BLaER1 (cell line): Measurements from ENCODE around the gene CD68.
A peak's percentile ranks its signal among the peaks of the same experiment; 100 is the strongest.

ENCODE experiments used
- H3K27ac ChIP-seq: shearing (Covaris generic); formaldehyde crosslinking; 2 replicates; pipeline ENCODE4 v1.8.1; 2022
- H3K27me3 ChIP-seq: shearing (Covaris generic); formaldehyde crosslinking; 2 replicates; pipeline ENCODE4 v1.8.1; 2022
- H3K36me3 ChIP-seq: shearing (Covaris generic); formaldehyde crosslinking; 2 replicates; pipeline ENCODE4 v1.8.1; 2022
- H3K4me1 ChIP-seq: shearing (Covaris generic); formaldehyde crosslinking; 2 replicates; pipeline ENCODE4 v1.8.1; 2022
- H3K4me2 ChIP-seq: shearing (Covaris generic); formaldehyde crosslinking; 2 replicates; pipeline ENCODE4 v1.8.1; 2022
- H3K4me3 ChIP-seq: shearing (Covaris generic); formaldehyde crosslinking; 2 replicates; pipeline ENCODE4 v1.8.1; 2022
- H3K9ac ChIP-seq: shearing (Covaris generic); formaldehyde crosslinking; 2 replicates; pipeline ENCODE4 v1.8.1; 2022
- H3K9me3 ChIP-seq: shearing (Covaris generic); formaldehyde crosslinking; 2 replicates; pipeline ENCODE4 v1.8.1; 2022
- H4K20me1 ChIP-seq: shearing (Covaris generic); formaldehyde crosslinking; 2 replicates; pipeline ENCODE4 v1.8.1; 2022
- Cebpa-rat ChIP-seq: shearing (Covaris generic); IDR thresholded peaks from 2 replicates; pipeline ENCODE4 v1.8.1; 2022

The CD68 gene

GRCh38 chr17:7579001-7579833 is at the start of gene CD68:
TSS of gene CD68 (plus strand) at chr17:7579638. CDS start at chr17:7579678, 40 bp downstream.
- Histone ChIP-seq H3K27me3 (no peaks in the 10 kb centered on the region), H3K9ac (peak within 1 kb of the TSS; percentile 95), H3K36me3 (peaks cover 63% of the 10 kb centered on the region), H3K4me1 (peaks cover 93% of the 10 kb centered on the region), H3K27ac (peak within 1 kb of the TSS; percentile 96), H3K4me3 (no peak within 1 kb of the TSS), H3K9me3 (no peaks in the 10 kb centered on the region), H3K4me2 (peak within 1 kb of the TSS; percentile 98), H4K20me1 (peaks cover 63% of the 10 kb centered on the region)
- peak; percentile 76 for TF ChIP-seq Cebpa-rat

GRCh38 chr17:7530023-7530900 is 49.2 kb upstream of the CD68 start:
- Histone ChIP-seq H3K9me3 (peaks cover 25% of the 10 kb centered on the region), H3K4me3 (no peak overlapping the region), H3K36me3 (no peaks in the 10 kb centered on the region), H3K27ac (no peak overlapping the region), H3K27me3 (no peaks in the 10 kb centered on the region), H3K4me1 (no peaks in the 10 kb centered on the region), H3K9ac (no peak overlapping the region), H4K20me1 (no peaks in the 10 kb centered on the region), H3K4me2 (no peak overlapping the region)
- TF ChIP-seq Cebpa-rat = no peak

- Histone ChIP-seq H3K9me3 (peaks cover 24% of the 10 kb centered on the region), H3K4me1 (peaks cover 4% of the 10 kb centered on the region; the same call in 1 of the 2 replicates), H3K27me3 (no peaks in the 10 kb centered on the region), H4K20me1 (no peaks in the 10 kb centered on the region), H3K4me3 (no peak overlapping the region), H3K4me2 (no peak overlapping the region), H3K27ac (no peak overlapping the region), H3K36me3 (0 out of 2 replicates have a peak, but pooled peaks cover 6% of the 10 kb centered on the region), H3K9ac (no peak overlapping the region)
- no peak for TF ChIP-seq Cebpa-rat
These were observed 41.4 kb upstream of the CD68 start for GRCh38 chr17:7538050-7538449.

- 0 out of 2 replicates have a peak, but pooled peaks cover 6% of the 10 kb centered on the region for H3K36me3 ChIP-seq
- no peaks in the 10 kb centered on the region for H3K27me3 ChIP-seq
- no peak overlapping the region for H3K27ac ChIP-seq
- H3K9ac ChIP-seq = no peak overlapping the region
- H3K4me3 ChIP-seq = no peak overlapping the region
- peaks cover 24% of the 10 kb centered on the region for H3K9me3 ChIP-seq
- peaks cover 9% of the 10 kb centered on the region; the same call in 1 of the 2 replicates for H3K4me1 ChIP-seq
- no peaks in the 10 kb centered on the region for H4K20me1 ChIP-seq
- TF ChIP-seq Cebpa-rat = no peak
- no peak overlapping the region for H3K4me2 ChIP-seq
These were observed 40.4 kb upstream of the CD68 start for GRCh38 chr17:7538891-7539545.

GRCh38 chr17:7541074-7541621 is 38.3 kb upstream of the CD68 start:
- H3K4me2 ChIP-seq = no peak overlapping the region
- peaks cover 24% of the 10 kb centered on the region for H3K9me3 ChIP-seq
- no peak for TF ChIP-seq Cebpa-rat
- H3K36me3 ChIP-seq = 0 out of 2 replicates have a peak, but pooled peaks cover 6% of the 10 kb centered on the region
- no peaks in the 10 kb centered on the region for H4K20me1 ChIP-seq
- H3K9ac ChIP-seq = no peak overlapping the region
- peaks cover 16% of the 10 kb centered on the region; the same call in 1 of the 2 replicates for H3K4me1 ChIP-seq
- H3K27ac ChIP-seq = no peak overlapping the region
- no peaks in the 10 kb centered on the region for H3K27me3 ChIP-seq
- H3K4me3 ChIP-seq = no peak overlapping the region

GRCh38 chr17:7544911-7545310 is 34.5 kb upstream of the CD68 start:
- Histone ChIP-seq H3K36me3 (no peaks in the 10 kb centered on the region), H4K20me1 (no peaks in the 10 kb centered on the region), H3K4me2 (no peak overlapping the region), H3K27ac (no peak overlapping the region), H3K9me3 (no peaks in the 10 kb centered on the region), H3K4me1 (peaks cover 44% of the 10 kb centered on the region), H3K9ac (no peak overlapping the region), H3K27me3 (no peaks in the 10 kb centered on the region), H3K4me3 (no peak overlapping the region)
- TF ChIP-seq Cebpa-rat = no peak

GRCh38 chr17:7548585-7549400 is 30.6 kb upstream of the CD68 start, which contains the start of gene TNFSF12:
TSS of gene TNFSF12 (plus strand) at chr17:7549058. CDS start at chr17:7549154, 96 bp downstream.
- no peaks in the 10 kb centered on the region for H3K27me3 ChIP-seq
- H3K27ac ChIP-seq = peak within 1 kb of the TSS; percentile 56; the same call in 1 of the 2 replicates
- H3K4me1 ChIP-seq = peaks cover 74% of the 10 kb centered on the region
- H3K9me3 ChIP-seq = no peaks in the 10 kb centered on the region
- H3K4me2 ChIP-seq = peak within 1 kb of the TSS; percentile 96
- peak within 1 kb of the TSS; percentile 67 for H3K4me3 ChIP-seq
- no peak for TF ChIP-seq Cebpa-rat
- H3K9ac ChIP-seq = peak within 1 kb of the TSS; percentile 70
- H4K20me1 ChIP-seq = no peaks in the 10 kb centered on the region
- no peaks in the 10 kb centered on the region for H3K36me3 ChIP-seq

GRCh38 chr17:7549401-7550055 is 29.9 kb upstream of the CD68 start:
- Histone ChIP-seq H3K4me1 (peaks cover 74% of the 10 kb centered on the region), H4K20me1 (no peaks in the 10 kb centered on the region), H3K4me3 (peak overlapping the region; percentile 67), H3K9me3 (no peaks in the 10 kb centered on the region), H3K27ac (peak overlapping the region; percentile 56; the same call in 1 of the 2 replicates), H3K4me2 (peak overlapping the region; percentile 96), H3K27me3 (no peaks in the 10 kb centered on the region), H3K9ac (no peak overlapping the region), H3K36me3 (no peaks in the 10 kb centered on the region)
- no peak for TF ChIP-seq Cebpa-rat
